MCF 10A (cell line): ENCODE measurements around the gene KSR1. TPM values are rescaled to one million over a fixed set of nuclear protein-coding genes. Genes with fewer than 3 reads are reported as not detected.

Experiments
- BruUV-seq: library from RNA; stranded (reverse); fragments of 400-500 nt; replicated peaks from 2 replicates; lab custom pipeline; 2021; lab: Mats Ljungman, UMichigan
- CTCF ChIA-PET: fragments of 300-600 bp; sonication (Branson Sonifier 250); formaldehyde crosslinking; extraction: SDS; loops from one replicate; lab custom pipeline; 2021; ENCODE audit warnings: antibody characterized with exemption, inconsistent platforms; lab: Yijun Ruan, JAX
- POLR2A ChIA-PET: fragments of 300-600, 350-650 bp; sonication (Branson Sonifier 250); formaldehyde crosslinking; extraction: SDS; loops from one replicate; lab custom pipeline; 2020; ENCODE audit warnings: antibody characterized with exemption, inconsistent platforms; lab: Yijun Ruan, JAX
- DNase-seq: peaks from one replicate; pipeline ENCODE4 v3.0.0-alpha.2; 2018; ENCODE audit not compliant: unreplicated experiment
- H3K27ac Mint-ChIP-seq: one replicate; pipeline ENCODE4 v1.8.0; 2022; ENCODE audit warnings: mild to moderate bottlenecking, low read depth, mixed read lengths; ENCODE audit not compliant: unreplicated experiment
- H3K27me3 Mint-ChIP-seq: one replicate; pipeline ENCODE4 v1.8.0; 2022; ENCODE audit warnings: mixed read lengths; ENCODE audit not compliant: insufficient read depth, unreplicated experiment
- H3K36me3 Mint-ChIP-seq: one replicate; pipeline ENCODE4 v1.8.0; 2022; ENCODE audit warnings: mild to moderate bottlenecking, moderate library complexity, mixed read lengths; ENCODE audit not compliant: insufficient read depth, unreplicated experiment
- H3K4me1 Mint-ChIP-seq: one replicate; pipeline ENCODE4 v1.8.0; 2022; ENCODE audit warnings: mixed read lengths; ENCODE audit not compliant: insufficient read depth, unreplicated experiment
- H3K4me3 Mint-ChIP-seq: one replicate; pipeline ENCODE4 v1.8.0; 2022; ENCODE audit warnings: mild to moderate bottlenecking, moderate library complexity, mixed read lengths; ENCODE audit not compliant: unreplicated experiment
- H3K9me3 Mint-ChIP-seq: one replicate; pipeline ENCODE4 v1.8.0; 2022; ENCODE audit warnings: mixed read lengths; ENCODE audit not compliant: unreplicated experiment
- intact Hi-C: fragments of 100-400 bp; cut with micrococcal nuclease; formaldehyde crosslinking; loops from 2 replicates; pipeline ENCODE4 v1.14.1; 2022
- total RNA-seq: library from RNA; stranded (reverse); gene quantifications from 2 replicates; pipeline ENCODE4 v1.2.3, GENCODE V29; 2022
- TF ChIP-seq, protein P1 (sequence below): fragments of 200-600 bp; IDR thresholded peaks from one replicate; pipeline ENCODE4 v1.8.0; 2022; ENCODE audit warnings: antibody characterized with exemption, mild to moderate bottlenecking; ENCODE audit not compliant: unreplicated experiment

KSR1 gene
- total RNA-seq, 1 experiment from 2014 or later = 7.2 TPM

DNA sequence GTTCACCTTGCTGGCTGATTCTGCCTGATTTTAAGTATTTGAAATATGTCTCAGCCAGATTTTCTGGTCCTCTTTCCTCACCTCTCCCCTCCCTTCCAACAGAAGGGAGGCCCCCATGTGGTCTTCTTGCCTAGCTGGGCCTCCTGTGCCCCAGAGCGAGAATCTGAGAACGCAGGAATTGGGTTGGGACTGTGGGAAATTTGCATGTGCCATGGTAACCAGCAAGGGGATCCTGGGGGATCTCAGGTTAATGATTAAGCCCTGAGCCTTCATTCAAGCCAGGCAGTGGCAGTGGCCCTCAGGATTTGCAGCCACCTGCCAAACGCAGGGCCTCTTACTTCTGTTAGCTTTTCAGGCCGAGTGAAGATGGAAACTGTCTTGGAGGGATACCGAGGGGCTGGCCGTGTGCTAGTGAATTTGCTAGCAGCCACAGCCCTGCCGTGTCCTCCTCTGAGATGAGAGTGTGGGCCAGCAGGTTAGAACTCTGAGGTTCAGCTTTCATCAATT is 40.2 kb downstream of the KSR1 start:
- ChIA-PET POLR2A (interaction anchor here (1.4 to 1.6 kb wide), 2 partner anchors 103 to 202 kb away, joined by 3 to 4 read pairs; partner anchors contain the start of gene WSB1), CTCF (interaction anchor here (0.7 to 12.2 kb wide), 3 partner anchors 49 to 142 kb away, joined by 3 to 196 read pairs (median 3); no protein-coding TSS in a partner anchor)
- no peak for DNase-seq
- intact Hi-C loops = no loop called here
- peaks cover 7% of the 10 kb centered on the region for H3K9me3 Mint-ChIP-seq
- no peak overlapping the region for H3K4me3 Mint-ChIP-seq
- peaks cover 17% of the 10 kb centered on the region for H3K4me1 Mint-ChIP-seq
- TF ChIP-seq, protein P1, sequence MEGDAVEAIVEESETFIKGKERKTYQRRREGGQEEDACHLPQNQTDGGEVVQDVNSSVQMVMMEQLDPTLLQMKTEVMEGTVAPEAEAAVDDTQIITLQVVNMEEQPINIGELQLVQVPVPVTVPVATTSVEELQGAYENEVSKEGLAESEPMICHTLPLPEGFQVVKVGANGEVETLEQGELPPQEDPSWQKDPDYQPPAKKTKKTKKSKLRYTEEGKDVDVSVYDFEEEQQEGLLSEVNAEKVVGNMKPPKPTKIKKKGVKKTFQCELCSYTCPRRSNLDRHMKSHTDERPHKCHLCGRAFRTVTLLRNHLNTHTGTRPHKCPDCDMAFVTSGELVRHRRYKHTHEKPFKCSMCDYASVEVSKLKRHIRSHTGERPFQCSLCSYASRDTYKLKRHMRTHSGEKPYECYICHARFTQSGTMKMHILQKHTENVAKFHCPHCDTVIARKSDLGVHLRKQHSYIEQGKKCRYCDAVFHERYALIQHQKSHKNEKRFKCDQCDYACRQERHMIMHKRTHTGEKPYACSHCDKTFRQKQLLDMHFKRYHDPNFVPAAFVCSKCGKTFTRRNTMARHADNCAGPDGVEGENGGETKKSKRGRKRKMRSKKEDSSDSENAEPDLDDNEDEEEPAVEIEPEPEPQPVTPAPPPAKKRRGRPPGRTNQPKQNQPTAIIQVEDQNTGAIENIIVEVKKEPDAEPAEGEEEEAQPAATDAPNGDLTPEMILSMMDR = no peak
- H3K36me3 Mint-ChIP-seq = no peaks in the 10 kb centered on the region
- no peak overlapping the region for H3K27ac Mint-ChIP-seq
- no TSS peak for BruUV-seq
- H3K27me3 Mint-ChIP-seq = no peaks in the 10 kb centered on the region

DNA sequence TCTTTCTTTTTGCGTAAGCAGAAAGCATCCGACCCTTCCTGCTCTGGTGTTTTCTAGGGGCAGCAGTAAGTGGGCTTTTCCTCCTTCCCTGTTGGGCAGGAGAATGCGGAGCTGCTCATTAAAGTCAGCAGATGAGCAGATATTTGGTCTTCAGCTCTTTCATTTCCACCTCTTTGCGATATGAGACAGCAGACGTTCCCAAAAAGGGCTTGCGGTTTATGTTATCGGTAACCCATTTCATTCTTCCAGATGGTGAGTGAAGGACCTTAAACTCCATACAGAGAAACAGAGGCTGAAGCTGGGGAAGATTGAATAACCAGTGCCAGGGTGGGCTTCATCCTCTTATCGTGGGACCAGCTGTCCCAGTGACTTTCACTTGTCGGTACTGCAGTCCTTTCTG is 40.7 kb downstream of the KSR1 start:
- DNase-seq = no peak
- Mint-ChIP-seq H3K27me3 (no peaks in the 10 kb centered on the region), H3K9me3 (peaks cover 7% of the 10 kb centered on the region), H3K27ac (no peak overlapping the region), H3K4me3 (no peak overlapping the region), H3K4me1 (peaks cover 17% of the 10 kb centered on the region), H3K36me3 (peaks cover 4% of the 10 kb centered on the region)
- intact Hi-C loops = no loop called here
- CTCF ChIA-PET = interaction anchor here (0.6 to 12.2 kb wide), 4 partner anchors 29 to 143 kb away, joined by 3 to 196 read pairs (median 4); no protein-coding TSS in a partner anchor
- no TSS peak for BruUV-seq
- POLR2A ChIA-PET = interaction anchor here (1.0 to 1.6 kb wide), 4 partner anchors 20 to 203 kb away, joined by 3 to 6 read pairs (median 4); partner anchors contain the start of gene WSB1
- TF ChIP-seq, protein P1 = no peak

DNA sequence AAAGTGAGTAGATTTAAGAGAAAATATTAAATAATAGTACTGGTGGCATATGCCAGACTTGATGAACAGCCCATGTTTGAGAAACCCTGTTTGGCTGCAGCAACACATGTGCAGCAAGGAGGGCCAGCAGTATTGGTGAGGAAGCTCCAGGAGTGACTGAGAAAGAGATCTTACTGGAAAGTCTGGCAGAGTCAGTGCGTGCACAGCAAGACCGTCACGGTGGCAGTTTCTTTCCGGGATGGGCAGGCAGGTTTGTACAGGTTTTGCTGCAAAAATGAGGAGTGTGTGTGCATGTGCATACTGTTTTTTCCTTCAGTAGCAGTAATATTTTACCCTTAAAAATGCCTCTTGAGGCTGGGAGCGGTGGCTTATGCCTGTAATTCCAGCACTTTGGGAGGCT is 41.4 kb downstream of the KSR1 start:
- Mint-ChIP-seq H3K36me3 (peaks cover 6% of the 10 kb centered on the region), H3K27ac (no peak overlapping the region), H3K9me3 (peaks cover 7% of the 10 kb centered on the region), H3K4me3 (no peak overlapping the region), H3K4me1 (peaks cover 17% of the 10 kb centered on the region), H3K27me3 (no peaks in the 10 kb centered on the region)
- peak; percentile 73 for DNase-seq
- TF ChIP-seq, protein P1 = no peak
- ChIA-PET POLR2A (interaction anchor here (1.0 to 1.6 kb wide), 4 partner anchors 19 to 203 kb away, joined by 3 to 6 read pairs (median 4); partner anchors contain the start of gene WSB1), CTCF (interaction anchor here (0.6 to 12.2 kb wide), 4 partner anchors 28 to 143 kb away, joined by 3 to 196 read pairs (median 4); no protein-coding TSS in a partner anchor)
- intact Hi-C loops = no loop called here
- BruUV-seq = no TSS peak

DNA sequence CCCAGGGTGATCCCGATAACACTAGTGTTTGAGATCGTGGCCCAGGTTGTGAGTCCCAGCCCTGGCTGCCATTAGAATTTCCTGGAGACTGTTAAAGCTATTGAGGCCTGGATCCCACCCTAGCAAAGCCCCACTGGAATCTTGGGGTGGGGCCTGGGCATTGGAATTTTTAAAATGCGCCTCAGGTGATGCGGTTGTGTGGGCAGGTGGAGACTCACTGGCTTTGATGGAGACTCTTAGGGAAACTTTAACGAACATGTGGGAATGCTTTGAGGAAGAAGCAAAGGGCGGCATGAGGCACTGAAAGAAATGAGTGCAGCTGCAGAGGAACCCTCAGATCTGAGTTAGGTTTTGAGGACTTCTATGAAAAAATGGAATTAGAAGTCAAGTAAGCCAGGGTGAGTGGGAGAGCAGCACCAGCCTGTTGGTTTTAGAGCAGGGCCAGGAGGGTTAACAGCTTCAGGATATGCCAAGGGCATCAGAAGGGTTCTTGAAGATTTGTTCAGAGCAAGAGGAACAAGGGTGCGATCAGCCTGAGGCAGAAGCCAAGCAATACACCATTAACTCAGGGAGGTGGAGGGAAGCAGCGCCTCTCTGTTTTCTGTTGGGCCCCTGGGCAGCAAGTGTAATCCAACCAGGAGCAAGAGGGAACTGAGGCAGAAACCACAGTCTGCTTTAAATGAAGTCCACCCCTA is 42.5 kb downstream of the KSR1 start:
- Mint-ChIP-seq H3K36me3 (peaks cover 6% of the 10 kb centered on the region), H3K27me3 (no peaks in the 10 kb centered on the region), H3K4me1 (peaks cover 12% of the 10 kb centered on the region), H3K4me3 (no peak overlapping the region), H3K27ac (no peak overlapping the region), H3K9me3 (peaks cover 7% of the 10 kb centered on the region)
- BruUV-seq = no TSS peak
- no peak for DNase-seq
- intact Hi-C loops = no loop called here
- CTCF ChIA-PET = interaction anchor here (1.0 to 12.2 kb wide), 4 partner anchors 28 to 103 kb away, joined by 3 to 196 read pairs (median 3); no protein-coding TSS in a partner anchor
- TF ChIP-seq, protein P1 = no peak
- POLR2A ChIA-PET = interaction anchor here (0.6 kb wide), 1 partner anchor 31 kb away, joined by 3 read pairs; no protein-coding TSS in a partner anchor
